ENCODE results near the gene KIAA0232.
A peak's percentile ranks its signal among the peaks of the same experiment; 100 is the strongest.

Gene KIAA0232

DNA sequence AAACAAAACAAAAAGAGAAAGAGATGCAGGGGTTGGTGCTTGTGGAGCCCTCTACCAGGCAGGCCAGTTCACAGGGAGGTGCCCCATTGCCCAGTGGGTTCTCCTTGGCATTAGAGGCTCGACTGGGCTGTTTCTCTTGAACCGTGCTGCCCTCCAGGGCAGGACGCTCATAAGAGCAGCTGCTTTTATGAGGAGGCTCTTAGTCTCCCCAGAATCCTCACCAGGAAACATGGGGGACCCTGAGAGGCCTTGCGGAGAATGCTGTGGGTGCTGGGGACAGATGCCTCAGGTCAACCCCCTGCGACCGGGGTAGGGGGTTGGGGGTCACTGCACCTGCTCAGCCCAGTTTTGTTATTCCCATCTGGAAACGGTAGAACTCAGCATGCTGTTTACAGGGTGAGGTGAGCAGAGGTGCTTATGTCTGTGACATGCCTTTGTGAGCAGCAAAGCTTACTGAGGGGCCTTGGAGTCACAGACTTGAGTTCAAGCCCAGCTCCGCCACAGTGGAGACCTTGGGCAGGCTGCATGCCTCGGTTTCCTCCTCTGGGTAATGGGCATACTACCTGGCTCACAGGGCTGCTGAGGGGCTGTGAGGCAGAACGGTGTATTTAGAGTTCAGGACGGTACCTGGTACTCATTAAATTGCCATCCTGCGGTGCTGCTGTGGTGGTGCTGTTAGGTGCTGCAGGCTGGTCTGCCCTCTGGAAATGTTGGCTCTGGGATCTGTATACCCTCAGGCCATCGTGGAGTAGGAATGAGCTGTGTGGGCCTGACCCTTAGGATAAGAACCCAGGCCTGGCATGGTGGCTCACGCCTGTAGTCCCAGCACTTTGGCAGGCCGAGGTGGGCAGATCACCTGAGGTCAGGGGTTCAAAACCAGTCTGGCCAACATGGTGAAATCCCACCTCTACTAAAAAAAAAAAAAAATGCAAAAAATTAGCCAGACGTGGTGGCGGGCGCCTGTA is 132.8 kb downstream of the KIAA0232 start:
- TF ChIP-seq, protein P1, sequence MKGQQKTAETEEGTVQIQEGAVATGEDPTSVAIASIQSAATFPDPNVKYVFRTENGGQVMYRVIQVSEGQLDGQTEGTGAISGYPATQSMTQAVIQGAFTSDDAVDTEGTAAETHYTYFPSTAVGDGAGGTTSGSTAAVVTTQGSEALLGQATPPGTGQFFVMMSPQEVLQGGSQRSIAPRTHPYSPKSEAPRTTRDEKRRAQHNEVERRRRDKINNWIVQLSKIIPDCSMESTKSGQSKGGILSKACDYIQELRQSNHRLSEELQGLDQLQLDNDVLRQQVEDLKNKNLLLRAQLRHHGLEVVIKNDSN (IDR thresholded peaks at IDR 0.05): no peak
- TF ChIP-seq RAD21 (IDR thresholded peaks at IDR 0.05; ENCODE audit: low read depth) (no peak), TEAD4 (IDR thresholded peaks at IDR 0.05) (no peak), CEBPB (IDR thresholded peaks at IDR 0.05) (no peak), YY1 (IDR thresholded peaks at IDR 0.05; ENCODE audit: low read depth) (no peak), FOXM1 (IDR thresholded peaks at IDR 0.05; ENCODE audit: borderline replicate concordance, low read depth) (no peak), CREB1 (IDR thresholded peaks at IDR 0.05; ENCODE audit: low read depth) (no peak), ZBTB7A (IDR thresholded peaks at IDR 0.05; ENCODE audit: low read depth) (no peak), TCF12 (IDR thresholded peaks at IDR 0.05; ENCODE audit: low read depth) (no peak), EGR1 (IDR thresholded peaks at IDR 0.05) (no peak)
- TF ChIP-seq, protein P2, sequence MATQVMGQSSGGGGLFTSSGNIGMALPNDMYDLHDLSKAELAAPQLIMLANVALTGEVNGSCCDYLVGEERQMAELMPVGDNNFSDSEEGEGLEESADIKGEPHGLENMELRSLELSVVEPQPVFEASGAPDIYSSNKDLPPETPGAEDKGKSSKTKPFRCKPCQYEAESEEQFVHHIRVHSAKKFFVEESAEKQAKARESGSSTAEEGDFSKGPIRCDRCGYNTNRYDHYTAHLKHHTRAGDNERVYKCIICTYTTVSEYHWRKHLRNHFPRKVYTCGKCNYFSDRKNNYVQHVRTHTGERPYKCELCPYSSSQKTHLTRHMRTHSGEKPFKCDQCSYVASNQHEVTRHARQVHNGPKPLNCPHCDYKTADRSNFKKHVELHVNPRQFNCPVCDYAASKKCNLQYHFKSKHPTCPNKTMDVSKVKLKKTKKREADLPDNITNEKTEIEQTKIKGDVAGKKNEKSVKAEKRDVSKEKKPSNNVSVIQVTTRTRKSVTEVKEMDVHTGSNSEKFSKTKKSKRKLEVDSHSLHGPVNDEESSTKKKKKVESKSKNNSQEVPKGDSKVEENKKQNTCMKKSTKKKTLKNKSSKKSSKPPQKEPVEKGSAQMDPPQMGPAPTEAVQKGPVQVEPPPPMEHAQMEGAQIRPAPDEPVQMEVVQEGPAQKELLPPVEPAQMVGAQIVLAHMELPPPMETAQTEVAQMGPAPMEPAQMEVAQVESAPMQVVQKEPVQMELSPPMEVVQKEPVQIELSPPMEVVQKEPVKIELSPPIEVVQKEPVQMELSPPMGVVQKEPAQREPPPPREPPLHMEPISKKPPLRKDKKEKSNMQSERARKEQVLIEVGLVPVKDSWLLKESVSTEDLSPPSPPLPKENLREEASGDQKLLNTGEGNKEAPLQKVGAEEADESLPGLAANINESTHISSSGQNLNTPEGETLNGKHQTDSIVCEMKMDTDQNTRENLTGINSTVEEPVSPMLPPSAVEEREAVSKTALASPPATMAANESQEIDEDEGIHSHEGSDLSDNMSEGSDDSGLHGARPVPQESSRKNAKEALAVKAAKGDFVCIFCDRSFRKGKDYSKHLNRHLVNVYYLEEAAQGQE (IDR thresholded peaks at IDR 0.05; ENCODE audit: low read depth): no peak
- TF ChIP-seq, protein P3, sequence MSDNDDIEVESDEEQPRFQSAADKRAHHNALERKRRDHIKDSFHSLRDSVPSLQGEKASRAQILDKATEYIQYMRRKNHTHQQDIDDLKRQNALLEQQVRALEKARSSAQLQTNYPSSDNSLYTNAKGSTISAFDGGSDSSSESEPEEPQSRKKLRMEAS (IDR thresholded peaks at IDR 0.05): no peak

DNA sequence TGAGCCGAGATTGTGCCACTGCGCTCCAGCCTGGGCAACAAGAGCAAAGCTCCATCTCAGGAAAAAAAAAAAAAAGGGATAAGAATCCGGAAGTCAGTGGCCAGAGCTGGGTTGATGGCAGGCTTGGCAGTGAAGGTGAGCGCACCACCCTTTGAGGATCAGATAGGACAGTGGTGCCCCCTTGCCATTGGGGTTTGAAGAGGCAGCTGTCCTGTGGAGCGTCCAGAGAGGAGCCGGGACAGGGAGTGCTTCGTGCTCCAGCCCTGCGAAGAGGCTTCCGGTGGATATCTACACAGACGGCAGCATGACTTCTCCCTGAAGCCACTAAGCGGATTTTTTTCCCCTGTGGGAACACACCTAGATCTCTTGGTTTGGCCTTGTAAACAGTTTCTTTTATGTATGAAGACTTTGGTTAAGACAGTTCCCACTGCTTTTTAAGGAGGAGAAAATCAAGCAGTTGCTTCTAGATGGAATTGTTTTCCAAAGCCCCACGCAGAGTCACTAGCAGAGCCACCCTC is 133.6 kb downstream of the KIAA0232 start:
- TF ChIP-seq TEAD4 (IDR thresholded peaks at IDR 0.05): no peak
- TF ChIP-seq EGR1 (IDR thresholded peaks at IDR 0.05): no peak
- TF ChIP-seq ZBTB7A (IDR thresholded peaks at IDR 0.05; ENCODE audit: low read depth): no peak

DNA sequence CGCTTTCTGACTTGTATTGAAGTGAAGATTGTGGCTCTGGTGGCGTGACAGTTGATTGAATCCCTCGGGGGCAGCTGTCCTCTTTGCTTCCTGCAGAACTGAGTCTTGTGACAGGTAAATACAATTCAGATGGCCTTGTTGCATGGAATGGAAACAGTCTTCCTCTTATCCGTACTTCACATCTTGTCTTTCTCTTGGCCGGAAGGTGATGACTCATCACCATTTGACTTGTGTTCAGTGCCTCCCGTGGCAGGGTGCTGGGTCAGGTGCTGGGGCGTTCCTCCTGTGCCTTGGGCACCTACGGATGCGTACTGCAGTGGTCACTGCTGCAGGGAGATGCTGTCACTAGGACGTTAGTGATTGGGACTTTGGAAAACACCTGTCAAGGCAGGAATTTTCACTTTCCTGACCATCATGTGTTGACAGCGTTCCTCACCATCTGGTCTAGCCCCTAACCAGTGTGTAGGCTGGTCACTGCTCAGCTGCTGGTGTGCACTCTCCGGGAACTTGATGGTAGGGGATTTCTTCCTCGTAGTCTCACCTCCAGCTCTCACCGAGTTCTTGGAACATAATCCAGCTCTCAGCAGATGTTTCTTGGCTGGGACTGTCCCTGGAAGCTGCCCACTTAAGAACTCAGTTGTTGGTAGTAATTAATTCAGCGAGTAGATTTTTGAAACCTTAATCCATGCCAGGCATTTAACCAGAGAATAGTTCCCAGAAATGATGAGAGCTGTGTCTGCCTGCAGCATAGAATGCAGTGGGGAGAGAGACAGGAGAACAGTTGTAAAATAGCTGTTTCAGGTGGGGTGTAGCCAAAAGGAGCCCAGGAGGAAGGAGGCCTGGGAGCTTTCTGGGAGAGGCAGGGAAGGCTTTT is 134.3 kb downstream of the KIAA0232 start:
- TF ChIP-seq YY1 (IDR thresholded peaks at IDR 0.05; ENCODE audit: low read depth) (no peak), RAD21 (IDR thresholded peaks at IDR 0.05; ENCODE audit: low read depth) (no peak), TEAD4 (IDR thresholded peaks at IDR 0.05) (0 out of 2 replicates have a peak, but pooled peaks have one; percentile 3), EP300 (IDR thresholded peaks at IDR 0.05; ENCODE audit: borderline replicate concordance) (no peak)
- TF ChIP-seq, protein P2 (IDR thresholded peaks at IDR 0.05; ENCODE audit: low read depth): no peak

DNA sequence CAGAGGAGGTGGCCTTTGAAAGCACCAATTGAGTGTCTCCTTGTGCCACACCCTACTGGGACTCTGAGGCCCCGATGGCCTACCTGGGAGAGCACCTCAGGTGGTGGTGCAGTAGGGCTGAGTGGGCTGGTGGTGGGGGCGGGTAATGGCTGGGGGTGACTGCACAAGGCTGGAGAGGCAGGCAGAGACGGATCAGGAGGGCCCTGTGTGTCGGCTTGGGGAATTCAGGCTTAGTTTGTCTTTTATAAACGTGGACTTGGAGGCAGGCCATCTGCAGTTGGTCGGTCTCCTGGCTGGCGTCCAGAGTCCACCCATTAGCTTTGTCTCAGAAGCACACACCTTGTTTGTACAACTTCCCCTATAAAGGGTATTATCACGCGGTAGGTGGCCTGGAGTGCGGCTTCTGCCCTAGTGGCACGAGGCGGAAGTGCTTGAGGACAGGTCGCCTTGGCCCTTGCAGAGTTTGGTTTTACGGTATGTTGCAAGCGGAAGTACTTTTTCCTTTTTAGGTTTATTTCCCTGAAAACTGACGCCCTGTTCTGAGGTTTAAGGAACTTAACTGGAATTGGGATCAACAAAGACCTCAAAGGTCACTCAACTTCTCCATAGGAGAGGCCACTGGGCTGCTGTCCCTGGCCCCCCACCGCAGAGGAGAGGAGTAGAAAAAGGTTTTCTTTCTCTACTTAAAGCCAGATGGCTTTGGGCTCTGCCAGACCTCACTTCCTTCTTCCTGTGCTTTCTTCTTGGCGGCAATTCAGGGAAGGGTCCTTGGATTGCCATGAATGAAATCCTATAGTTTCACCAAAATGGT is 135.1 kb downstream of the KIAA0232 start:
- TF ChIP-seq, protein P3 (IDR thresholded peaks at IDR 0.05): peak; percentile 98
- TF ChIP-seq, protein P2 (IDR thresholded peaks at IDR 0.05; ENCODE audit: low read depth): no peak
- TF ChIP-seq TAF1 (IDR thresholded peaks at IDR 0.05; ENCODE audit: low read depth): no peak
- peak; percentile 96 for TF ChIP-seq NFIC (IDR thresholded peaks at IDR 0.05)
- TF ChIP-seq CEBPB (IDR thresholded peaks at IDR 0.05): peak; percentile 75
- TF ChIP-seq YY1 (IDR thresholded peaks at IDR 0.05; ENCODE audit: low read depth): peak; percentile 35; the same call in 1 of the 2 replicates
- TF ChIP-seq EP300 (IDR thresholded peaks at IDR 0.05; ENCODE audit: borderline replicate concordance): no peak
- TF ChIP-seq, protein P1 (IDR thresholded peaks at IDR 0.05): 0 out of 2 replicates have a peak, but pooled peaks have one; percentile 40
- TF ChIP-seq ZBTB7A (IDR thresholded peaks at IDR 0.05; ENCODE audit: low read depth): no peak; the same call in 1 of the 2 replicates
- peak; percentile 77 for TF ChIP-seq TCF12 (IDR thresholded peaks at IDR 0.05; ENCODE audit: low read depth)
- no peak for TF ChIP-seq RAD21 (IDR thresholded peaks at IDR 0.05; ENCODE audit: low read depth)
- no peak for TF ChIP-seq EGR1 (IDR thresholded peaks at IDR 0.05)
- peak; percentile 45; the same call in 1 of the 2 replicates for TF ChIP-seq FOXM1 (IDR thresholded peaks at IDR 0.05; ENCODE audit: borderline replicate concordance, low read depth)
- no peak for TF ChIP-seq CREB1 (IDR thresholded peaks at IDR 0.05; ENCODE audit: low read depth)
- TF ChIP-seq TEAD4 (IDR thresholded peaks at IDR 0.05): peak; percentile 66
